A549 (cell line): ENCODE measurements around the gene RPS17. TPM values are rescaled to one million over a fixed set of nuclear protein-coding genes. Genes with fewer than 3 reads are reported as not detected.

Source experiments
- ATAC-seq, 2 experiments: fragments of 200-7000 bp in 1 of 2; fragments of >200 bp in 1 of 2; cut with Nextera tagmentation in 1 of 2; cut with Tn5 transposase in 1 of 2; 3 replicates each; pipeline versions ENCODE4 v1.8.0 to v1.9.1; 2018 to 2020; ENCODE audit warnings: mild to moderate bottlenecking in 1 of 2, moderate library complexity in 1 of 2
- CTCF ChIA-PET: fragments of 300-600 bp; sonication (Branson Sonifier 250); formaldehyde crosslinking; extraction: SDS; loops from one replicate; lab custom pipeline; 2021; ENCODE audit warnings: antibody characterized with exemption, inconsistent platforms; lab: Yijun Ruan, JAX
- POLR2A ChIA-PET: fragments of 350-600 bp; formaldehyde crosslinking; extraction: SDS; loops from one replicate; lab custom pipeline; 2021; ENCODE audit warnings: antibody characterized with exemption, inconsistent platforms; lab: Yijun Ruan, JAX
- DNase-seq, 2 experiments: peaks; one replicate each; pipeline versions ENCODE4 v3.0.0 to v3.0.0-alpha.2; 2011 to 2016; ENCODE audit warnings: low read depth in 1 of 2, low spot score in 1 of 2
- FAIRE-seq: peaks from 2 replicates; lab custom pipeline; 2011; peaks lifted over from hg19 to GRCh38; lab: Jason Lieb, UNC
- H3K27ac ChIP-seq, 2 experiments: fragments of >200 bp; sonication (Bioruptor Twin); formaldehyde crosslinking; 3 replicates each; pipeline ENCODE4 v1.5.1; 2016 to 2017
- H3K4me1 ChIP-seq: fragments of >200 bp; sonication (Bioruptor Twin); formaldehyde crosslinking; 3 replicates; pipeline ENCODE4 v1.6.1; 2016
- H3K4me2 ChIP-seq: fragments of >200 bp; sonication (Bioruptor Twin); formaldehyde crosslinking; 3 replicates; pipeline ENCODE4 v1.6.1; 2016
- H3K4me3 ChIP-seq: fragments of >200 bp; sonication (Bioruptor Twin); formaldehyde crosslinking; 3 replicates; pipeline ENCODE4 v1.5.1; 2016
- H3K9me3 ChIP-seq: fragments of >200 bp; sonication (Bioruptor Twin); formaldehyde crosslinking; 3 replicates; pipeline ENCODE4 v1.6.1; 2016
- CBX8 ChIP-seq: fragments of 200-600 bp; sonication (generic); IDR thresholded peaks from 2 replicates; pipeline ENCODE4 v1.6.1; 2016
- CEBPB ChIP-seq, 2 experiments: fragments of >200 bp in 1 of 2; sonication (Bioruptor Twin) in 1 of 2; formaldehyde crosslinking in 1 of 2; IDR thresholded peaks; 2 replicates each; pipeline ENCODE4 v1.6.1; 2012 to 2016
- FOSL2 ChIP-seq, 2 experiments: fragments of 450-650 bp in 1 of 2; fragments of >200 bp in 1 of 2; sonication (Bioruptor Twin) in 1 of 2; formaldehyde crosslinking; IDR thresholded peaks; 2 replicates each; pipeline versions ENCODE4 v1.5.0 to v1.6.1; 2016 to 2020; ENCODE audit warnings: mild to moderate bottlenecking in 1 of 2, moderate library complexity in 1 of 2
- FOXS1 ChIP-seq: fragments of 250-450 bp; sonication (Bioruptor Pico); IDR thresholded peaks from 2 replicates; pipeline ENCODE4 v1.5.0; 2020; ENCODE audit warnings: mild to moderate bottlenecking, moderate library complexity
- HDAC2 ChIP-seq: fragments of 200-600 bp; sonication (generic); IDR thresholded peaks from 2 replicates; pipeline ENCODE4 v1.6.1; 2016
- HEYL ChIP-seq: fragments of 250-450 bp; sonication (Bioruptor Pico); IDR thresholded peaks from 2 replicates; pipeline ENCODE4 v1.8.0; 2021; ENCODE audit warnings: mild to moderate bottlenecking, moderate library complexity
- HOXA7 ChIP-seq: fragments of 250-450 bp; sonication (Bioruptor Pico); IDR thresholded peaks from 2 replicates; pipeline ENCODE4 v1.5.0; 2020; ENCODE audit warnings: mild to moderate bottlenecking, moderate library complexity
- HOXB13 ChIP-seq: fragments of 250-450 bp; sonication (Bioruptor Pico); IDR thresholded peaks from 2 replicates; pipeline ENCODE4 v1.5.0; 2020; ENCODE audit warnings: low read depth, mild to moderate bottlenecking, moderate library complexity
- JUNB ChIP-seq: fragments of >200 bp; sonication (Bioruptor Twin); formaldehyde crosslinking; IDR thresholded peaks from 2 replicates; pipeline ENCODE4 v1.6.1; 2016
- KDM1A ChIP-seq: fragments of 200-600 bp; sonication (generic); IDR thresholded peaks from 2 replicates; pipeline ENCODE4 v1.6.1; 2016; ENCODE audit warnings: low read depth, mild to moderate bottlenecking
- MAX ChIP-seq: IDR thresholded peaks from 2 replicates; pipeline ENCODE4 v1.6.1; 2012
- MYC ChIP-seq: IDR thresholded peaks from 2 replicates; pipeline ENCODE4 v1.6.1; 2012; ENCODE audit warnings: mild to moderate bottlenecking, inconsistent platforms, low read length, improper control_type of control experiment, borderline replicate concordance
- PBX3 ChIP-seq: IDR thresholded peaks from 2 replicates; pipeline ENCODE4 v1.6.1; 2012
- POLR2A ChIP-seq: IDR thresholded peaks from 2 replicates; pipeline ENCODE4 v1.6.1; 2012; ENCODE audit warnings: mild to moderate bottlenecking, low read length
- RAD21 ChIP-seq, 2 experiments: fragments of >200 bp in 1 of 2; sonication (Bioruptor Twin) in 1 of 2; formaldehyde crosslinking in 1 of 2; IDR thresholded peaks in 1 of 2; conservative IDR thresholded peaks in 1 of 2; 2 replicates in 1 of 2; 3 replicates in 1 of 2; pipeline ENCODE4 v1.6.1; 2012 to 2018; ENCODE audit warnings: inconsistent platforms in 1 of 2
- RARB ChIP-seq: fragments of 250-450 bp; sonication (Bioruptor Pico); IDR thresholded peaks from 2 replicates; pipeline ENCODE4 v1.8.0; 2021; ENCODE audit warnings: mild to moderate bottlenecking, moderate library complexity
- RFX5 ChIP-seq: fragments of 450-650 bp; IDR thresholded peaks from 2 replicates; pipeline ENCODE4 v1.7.1; 2014; ENCODE audit warnings: antibody characterized with exemption, mild to moderate bottlenecking, moderate library complexity
- SREBF2 ChIP-seq: fragments of 450-650 bp; IDR thresholded peaks from 2 replicates; pipeline ENCODE4 v1.6.1; 2014; ENCODE audit warnings: mild to moderate bottlenecking, moderate library complexity
- TP53 ChIP-seq: fragments of 250-450 bp; sonication (Bioruptor Pico); IDR thresholded peaks from 2 replicates; pipeline ENCODE4 v1.5.0; 2021; ENCODE audit warnings: mild to moderate bottlenecking, moderate library complexity
- ZC3H11A ChIP-seq: fragments of 450-650 bp; IDR thresholded peaks from 2 replicates; pipeline ENCODE4 v1.6.1; 2014; ENCODE audit warnings: antibody characterized with exemption, mild to moderate bottlenecking
- ZFP36 ChIP-seq: fragments of 450-650 bp; IDR thresholded peaks from 2 replicates; pipeline ENCODE4 v1.6.1; 2014; ENCODE audit warnings: borderline replicate concordance; ENCODE audit not compliant: partially characterized antibody
- WGBS: methylation state at CpG from one replicate; pipeline ENCODE4 v1.1.6; 2017; ENCODE audit errors: missing lambda C conversion rate; 5-methylcytosine and 5-hydroxymethylcytosine counted together
- polyA plus RNA-seq, 4 experiments: library from polyadenylated mRNA; depleted of rRNA in 3 of 4; stranded (reverse); fragments of >200 nt; fragmentation: RNase III in 1 of 4; extraction: RNeasy Plus Mini Kit Qiagen cat#74134 plus additional on column Dnase treatment in 1 of 4; gene quantifications; 2 replicates in 3 of 4; 3 replicates in 1 of 4; pipeline ENCODE4 v1.2.3, GENCODE V29; 2011 to 2017
- TF ChIP-seq, protein P1 (sequence below): IDR thresholded peaks from 2 replicates; pipeline ENCODE4 v1.6.1; 2012; ENCODE audit warnings: low read depth, borderline replicate concordance
- TF ChIP-seq, protein P2 (sequence below): fragments of 450-650 bp; IDR thresholded peaks from 2 replicates; pipeline ENCODE4 v1.6.1; 2014; ENCODE audit warnings: antibody characterized with exemption
- TF ChIP-seq, protein P3 (sequence below): fragments of 250-450 bp; sonication (Bioruptor Pico); IDR thresholded peaks from 2 replicates; pipeline ENCODE4 v1.5.0; 2020; ENCODE audit warnings: low read depth, mild to moderate bottlenecking, moderate library complexity

Gene RPS17
- polyA plus RNA-seq, 2 of the 4 experiments (the other 2 are of a cell fraction) = 6,127 to 8,061 TPM

GRCh38 chr15:82553846-82554245 is 13.6 kb upstream of the RPS17 start:
- H3K9me3 ChIP-seq = no peaks in the 10 kb centered on the region
- ATAC-seq = no peak
- 67% methylated on average over 1 of the region's 1 CpG for WGBS
- DNase-seq = no peak
- ChIA-PET CTCF (interaction anchor here (0.7 to 1.9 kb wide), 4 partner anchors 10 to 190 kb away, joined by 3 to 12 read pairs (median 4); partner anchors contain the start of gene RPS17), POLR2A (interaction anchor here (2.4 kb wide), 1 partner anchor 13 kb away, joined by 9 read pairs; the partner anchor contains the start of gene RPS17)
- no peak overlapping the region for H3K27ac ChIP-seq
- no peaks in the 10 kb centered on the region for H3K4me1 ChIP-seq
- no peak for FAIRE-seq
- no peak overlapping the region for H3K4me3 ChIP-seq
- H3K4me2 ChIP-seq = no peak overlapping the region
- no peak for TF ChIP-seq CBX8

- H3K4me1 ChIP-seq = no peaks in the 10 kb centered on the region
- H3K27ac ChIP-seq = no peak overlapping the region
- no peak overlapping the region for H3K4me3 ChIP-seq
- no peak for DNase-seq
- no peak for FAIRE-seq
- ChIA-PET CTCF (interaction anchor here (0.7 to 1.9 kb wide), 4 partner anchors 12 to 191 kb away, joined by 3 to 12 read pairs (median 4); partner anchors contain the start of gene RPS17), POLR2A (interaction anchor here (2.4 kb wide), 1 partner anchor 12 kb away, joined by 9 read pairs; the partner anchor contains the start of gene RPS17)
- no peak overlapping the region for H3K4me2 ChIP-seq
- ATAC-seq = no peak
- H3K9me3 ChIP-seq = no peaks in the 10 kb centered on the region
- 41% methylated on average over 2 of the region's 2 CpGs for WGBS
- TF ChIP-seq HEYL (CRISPR knock-in tag) (no peak), POLR2A (no peak), MYC (no peak), PBX3 (no peak), CBX8 (no peak), RARB (CRISPR knock-in tag) (no peak), HOXB13 (CRISPR knock-in tag) (no peak), ZFP36 (no peak), MAX (no peak), SREBF2 (no peak), RAD21 (conservative IDR thresholded peaks at IDR 0.05 in 1 of 2, IDR thresholded peaks at IDR 0.05 in 1 of 2) (no peak), JUNB (no peak), FOSL2 (IDR thresholded peaks at IDR 0.05) (no peak), FOSL2 (CRISPR knock-in tag; IDR thresholded peaks at IDR 0.05) (no peak)
- TF ChIP-seq, protein P1, sequence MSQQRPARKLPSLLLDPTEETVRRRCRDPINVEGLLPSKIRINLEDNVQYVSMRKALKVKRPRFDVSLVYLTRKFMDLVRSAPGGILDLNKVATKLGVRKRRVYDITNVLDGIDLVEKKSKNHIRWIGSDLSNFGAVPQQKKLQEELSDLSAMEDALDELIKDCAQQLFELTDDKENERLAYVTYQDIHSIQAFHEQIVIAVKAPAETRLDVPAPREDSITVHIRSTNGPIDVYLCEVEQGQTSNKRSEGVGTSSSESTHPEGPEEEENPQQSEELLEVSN = no peak
- TF ChIP-seq, protein P2, sequence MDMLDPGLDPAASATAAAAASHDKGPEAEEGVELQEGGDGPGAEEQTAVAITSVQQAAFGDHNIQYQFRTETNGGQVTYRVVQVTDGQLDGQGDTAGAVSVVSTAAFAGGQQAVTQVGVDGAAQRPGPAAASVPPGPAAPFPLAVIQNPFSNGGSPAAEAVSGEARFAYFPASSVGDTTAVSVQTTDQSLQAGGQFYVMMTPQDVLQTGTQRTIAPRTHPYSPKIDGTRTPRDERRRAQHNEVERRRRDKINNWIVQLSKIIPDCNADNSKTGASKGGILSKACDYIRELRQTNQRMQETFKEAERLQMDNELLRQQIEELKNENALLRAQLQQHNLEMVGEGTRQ = no peak
- TF ChIP-seq, all 56 proteins: peak for 0
Measured at GRCh38 chr15:82552861-82553260, 12.6 kb upstream of the RPS17 start.

- ChIA-PET CTCF (interaction anchor here (0.9 to 1.4 kb wide), 2 partner anchors 9 to 39 kb away, joined by 3 to 4 read pairs; no protein-coding TSS in a partner anchor), POLR2A (interaction anchor here (1.2 to 2.4 kb wide), 2 partner anchors 11 kb away, joined by 5 to 9 read pairs; partner anchors contain the start of gene RPS17)
- no peak for FAIRE-seq
- no peak for ATAC-seq
- H3K27ac ChIP-seq = no peak overlapping the region
- no peak overlapping the region for H3K4me3 ChIP-seq
- H3K4me2 ChIP-seq = no peak overlapping the region
- no peaks in the 10 kb centered on the region for H3K4me1 ChIP-seq
- WGBS = 67% methylated on average over 5 of the region's 5 CpGs
- H3K9me3 ChIP-seq = no peaks in the 10 kb centered on the region
- TF ChIP-seq HOXA7 (CRISPR knock-in tag) (no peak), RAD21 (conservative IDR thresholded peaks at IDR 0.05 in 1 of 2, IDR thresholded peaks at IDR 0.05 in 1 of 2) (no peak), RFX5 (no peak), RARB (CRISPR knock-in tag) (no peak), HDAC2 (no peak), TP53 (CRISPR knock-in tag) (no peak), POLR2A (no peak), HOXB13 (CRISPR knock-in tag) (no peak), CEBPB (IDR thresholded peaks at IDR 0.05) (no peak), KDM1A (no peak), HEYL (CRISPR knock-in tag) (no peak), FOXS1 (CRISPR knock-in tag) (no peak), PBX3 (no peak), ZC3H11A (no peak)
- TF ChIP-seq, protein P3, sequence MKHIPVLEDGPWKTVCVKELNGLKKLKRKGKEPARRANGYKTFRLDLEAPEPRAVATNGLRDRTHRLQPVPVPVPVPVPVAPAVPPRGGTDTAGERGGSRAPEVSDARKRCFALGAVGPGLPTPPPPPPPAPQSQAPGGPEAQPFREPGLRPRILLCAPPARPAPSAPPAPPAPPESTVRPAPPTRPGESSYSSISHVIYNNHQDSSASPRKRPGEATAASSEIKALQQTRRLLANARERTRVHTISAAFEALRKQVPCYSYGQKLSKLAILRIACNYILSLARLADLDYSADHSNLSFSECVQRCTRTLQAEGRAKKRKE (CRISPR knock-in tag) = no peak
- TF ChIP-seq, protein P2 = no peak
- DNase-seq = no peak
Measured at GRCh38 chr15:82551646-82552247, 11.5 kb upstream of the RPS17 start.
